Limb (tissue), 2 donors: ENCODE results near the gene CAPN7.
"Not testable (repeated sequence)": the region's sequence is repeated elsewhere in the genome, so short reads cannot be mapped to it uniquely, and the experiment has no call there.

ENCODE experiments used
- DNase-seq, 2 donors: peaks; one replicate each; pipeline ENCODE4 v3.0.0-alpha.2; 2016; ENCODE audit errors: extremely low spot score in 2 of 2

CAPN7 gene

DNA sequence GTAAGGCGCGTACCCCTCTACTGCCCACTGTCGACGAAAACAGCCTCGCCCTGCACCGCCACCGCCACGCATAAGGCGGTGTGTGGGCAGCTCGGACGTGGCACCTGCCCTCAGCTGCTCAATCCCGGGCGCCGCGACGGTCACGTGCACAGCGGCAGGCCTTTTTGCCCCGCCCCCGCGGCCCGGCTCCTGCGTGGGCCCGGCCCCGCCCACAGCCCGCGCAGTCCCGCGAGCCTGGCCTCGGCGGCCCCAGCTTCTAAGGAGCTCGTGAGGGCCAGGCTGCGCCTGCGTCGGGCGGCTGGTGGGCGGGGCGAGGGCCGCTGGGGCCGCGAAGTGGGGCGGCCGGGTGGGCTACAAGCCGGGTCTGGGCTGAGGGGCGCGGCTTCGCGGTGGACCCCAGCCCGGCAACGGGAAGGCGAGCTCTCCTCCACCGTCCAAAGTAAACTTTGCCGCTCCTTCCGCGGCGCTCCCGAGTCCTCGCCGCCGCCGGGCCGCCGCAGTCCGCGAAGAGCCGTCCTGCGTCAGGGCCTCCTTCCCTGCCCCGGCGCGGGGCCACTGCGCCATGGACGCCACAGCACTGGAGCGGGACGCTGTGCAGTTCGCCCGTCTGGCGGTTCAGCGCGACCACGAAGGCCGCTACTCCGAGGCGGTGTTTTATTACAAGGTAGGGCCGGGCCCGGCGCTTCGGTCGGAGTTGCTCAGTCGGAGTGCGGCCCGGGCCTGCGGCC is at the start of gene CAPN7:
TSS of gene CAPN7 (plus strand) at position 313 of the 728 bp plus-strand sequence. CDS start at position 563, 250 bp downstream.
- DNase-seq, result peak; percentile 96

- DNase-seq, result no peak
Observed at GRCh38 chr3:15157441-15157840, 48.6 kb upstream of the CAPN7 start.

GRCh38 chr3:15159501-15160136 is 46.4 kb upstream of the CAPN7 start:
- no peak for DNase-seq

DNA sequence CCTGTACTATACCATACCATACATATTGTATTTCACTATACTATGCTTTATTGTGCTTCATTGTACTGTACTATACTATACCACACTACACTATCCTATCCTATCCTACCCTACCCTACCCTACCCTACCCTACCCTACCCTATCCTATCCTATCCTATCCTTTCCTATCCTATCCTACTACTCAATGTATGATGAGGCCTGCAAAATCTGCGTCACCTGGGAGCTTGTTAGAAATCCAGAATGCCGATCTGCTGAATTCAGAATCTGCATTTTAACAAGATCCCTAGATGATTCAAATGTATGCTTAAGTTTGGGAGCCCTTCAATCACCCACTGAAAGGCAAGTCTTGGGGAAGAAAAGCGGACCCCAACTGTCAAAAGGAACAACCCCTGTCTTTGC is 45.4 kb upstream of the CAPN7 start:
- no peak for DNase-seq

DNA sequence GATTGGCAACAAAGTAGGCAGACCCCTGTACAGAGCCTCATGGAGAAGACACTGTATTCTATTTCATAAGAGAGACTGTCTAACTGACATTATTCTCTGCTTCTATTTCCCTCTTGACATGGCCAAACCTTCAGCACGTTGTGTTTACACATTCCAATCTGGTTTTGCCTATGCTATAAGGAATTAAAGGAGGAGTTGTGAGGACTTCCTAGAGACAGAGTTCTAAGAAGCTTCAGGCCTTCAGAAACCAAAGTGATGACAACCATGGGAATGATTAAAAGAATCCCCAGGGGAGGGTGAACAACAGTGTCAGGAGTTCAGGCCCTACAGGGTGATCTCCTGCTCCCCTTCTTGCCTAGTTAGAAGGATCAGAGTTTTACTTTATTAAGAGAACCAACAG is 44.9 kb upstream of the CAPN7 start:
- DNase-seq, result no peak

DNA sequence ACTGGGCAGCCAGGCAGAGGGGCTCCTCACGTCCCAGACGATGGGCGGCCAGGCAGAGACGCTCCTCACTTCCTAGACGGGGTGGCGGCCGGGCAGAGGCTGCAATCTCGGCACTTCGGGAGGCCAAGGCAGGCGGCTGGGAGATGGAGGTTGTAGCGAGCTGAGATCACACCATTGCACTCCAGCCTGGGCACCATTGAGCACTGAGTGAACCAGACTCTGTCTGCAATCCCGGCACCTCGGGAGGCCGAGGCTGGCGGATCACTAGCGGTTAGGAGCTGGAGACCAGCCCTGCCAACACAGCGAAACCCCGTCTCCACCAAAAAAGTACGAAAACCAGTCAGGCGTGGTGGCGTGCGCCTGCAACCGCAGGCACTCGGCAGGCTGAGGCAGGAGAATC is 42.4 kb upstream of the CAPN7 start:
- not testable (repeated sequence) for DNase-seq

- DNase-seq, result no peak
Observed at GRCh38 chr3:15164340-15164739, 41.7 kb upstream of the CAPN7 start.

DNA sequence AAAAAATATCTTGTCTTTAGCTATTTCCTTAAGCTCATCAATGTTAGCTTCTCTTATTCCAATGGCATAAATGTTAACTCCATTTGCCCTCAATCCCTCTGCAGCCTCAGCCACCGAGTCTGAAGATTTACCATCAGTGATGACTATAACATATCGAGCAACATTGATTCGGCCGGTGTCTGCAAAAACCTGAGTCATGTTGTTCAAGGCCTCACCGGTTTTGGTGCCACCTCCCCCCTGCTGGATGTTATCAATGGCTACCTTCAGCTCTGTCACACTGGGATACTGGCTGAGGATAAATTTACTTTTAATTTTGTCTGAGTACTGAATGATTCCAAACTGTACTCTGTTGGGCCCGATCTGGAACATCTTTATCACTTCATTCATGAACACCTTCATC is 41.0 kb upstream of the CAPN7 start:
- DNase-seq, result no peak

- DNase-seq, result not testable (repeated sequence)
Observed at GRCh38 chr3:15166391-15166790, 39.7 kb upstream of the CAPN7 start.

DNA sequence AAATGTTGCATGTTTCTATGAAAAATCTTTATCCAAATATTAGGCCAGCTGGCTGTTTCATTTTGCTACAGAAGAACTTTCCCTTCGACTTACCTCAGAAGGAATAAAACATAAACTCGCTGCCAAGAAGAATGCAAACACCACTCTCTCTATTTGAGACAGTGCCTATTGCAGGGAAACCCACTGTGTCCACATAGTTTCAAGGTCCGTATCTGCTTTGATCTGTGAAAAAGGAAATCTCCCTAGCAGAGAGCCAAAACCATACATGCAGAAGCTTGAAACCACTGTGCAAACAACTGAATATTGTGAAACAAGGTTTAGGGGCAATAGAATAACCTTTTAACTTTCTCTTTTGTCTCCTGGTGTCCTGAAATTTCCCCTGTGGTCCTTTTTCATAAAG is 35.0 kb upstream of the CAPN7 start:
- DNase-seq, result no peak

- DNase-seq, result no peak
Observed at GRCh38 chr3:15172806-15173205, 33.2 kb upstream of the CAPN7 start.

GRCh38 chr3:15174953-15175352 is 31.1 kb upstream of the CAPN7 start:
- no peak for DNase-seq

DNA sequence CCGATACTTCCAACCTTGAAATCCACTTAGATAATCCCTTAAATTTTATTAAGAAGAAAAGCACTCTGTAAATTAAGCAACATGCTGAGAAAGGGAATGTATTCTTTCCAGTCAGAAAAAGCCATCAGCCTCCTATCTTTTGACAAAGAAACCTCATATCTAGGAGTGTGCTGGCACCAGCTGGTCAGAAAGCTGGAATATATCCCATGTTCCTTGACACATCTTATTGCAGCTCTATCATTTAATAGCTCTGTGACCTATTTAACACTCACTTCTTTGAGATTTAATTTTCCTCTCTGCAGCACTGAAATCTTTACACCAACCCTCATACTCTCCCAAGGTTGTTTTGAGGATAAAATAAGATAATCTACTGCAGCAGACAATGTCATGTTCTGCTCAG is 30.4 kb upstream of the CAPN7 start:
- DNase-seq, result no peak

DNA sequence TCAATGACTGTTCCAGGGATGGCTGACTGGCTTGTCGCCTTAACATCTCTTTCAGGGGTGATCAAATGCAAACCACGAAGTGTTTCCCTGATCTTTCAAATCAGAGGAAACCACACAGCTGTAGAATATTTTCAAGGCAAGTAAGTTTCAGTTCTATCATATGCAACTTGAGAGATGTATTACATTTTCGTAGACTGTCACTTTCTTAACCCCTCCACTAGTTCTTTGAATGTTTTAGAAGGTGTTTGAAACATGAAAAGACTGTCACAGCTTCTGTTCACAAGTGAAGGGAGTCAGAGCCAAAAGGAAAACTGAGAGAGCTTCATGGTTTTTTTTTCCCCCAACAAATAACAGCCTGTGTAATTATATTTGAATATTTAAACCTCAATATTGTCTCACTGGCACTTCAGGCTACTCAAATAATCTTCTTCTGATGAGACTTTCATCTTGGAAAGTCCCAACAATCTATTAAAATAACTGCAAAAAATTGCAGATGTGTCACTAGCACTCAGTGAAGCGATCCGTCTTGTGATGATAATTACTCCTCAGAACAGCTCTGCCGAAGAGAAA is 25.9 kb upstream of the CAPN7 start:
- DNase-seq, result no peak

GRCh38 chr3:15181511-15181910 is 24.5 kb upstream of the CAPN7 start:
- no peak for DNase-seq

DNA sequence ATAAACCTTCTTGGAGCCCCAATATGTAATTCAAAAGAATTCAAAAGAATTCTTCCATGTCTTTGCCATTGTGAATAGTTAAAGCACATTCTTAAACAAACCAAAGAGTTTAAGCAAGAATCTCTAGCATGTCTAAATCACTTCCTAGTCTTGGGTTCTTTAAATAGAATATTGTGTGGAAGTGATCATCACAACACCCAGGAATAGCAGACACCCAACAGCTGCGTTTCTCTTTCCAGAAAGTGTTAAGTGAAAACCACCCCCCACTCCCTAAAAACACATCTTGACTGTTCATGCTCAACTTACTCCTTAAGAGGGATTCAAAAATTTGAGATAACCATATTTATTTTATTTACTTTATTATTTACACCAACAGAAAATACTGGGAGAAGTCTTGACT is 24.1 kb upstream of the CAPN7 start:
- DNase-seq, result no peak

DNA sequence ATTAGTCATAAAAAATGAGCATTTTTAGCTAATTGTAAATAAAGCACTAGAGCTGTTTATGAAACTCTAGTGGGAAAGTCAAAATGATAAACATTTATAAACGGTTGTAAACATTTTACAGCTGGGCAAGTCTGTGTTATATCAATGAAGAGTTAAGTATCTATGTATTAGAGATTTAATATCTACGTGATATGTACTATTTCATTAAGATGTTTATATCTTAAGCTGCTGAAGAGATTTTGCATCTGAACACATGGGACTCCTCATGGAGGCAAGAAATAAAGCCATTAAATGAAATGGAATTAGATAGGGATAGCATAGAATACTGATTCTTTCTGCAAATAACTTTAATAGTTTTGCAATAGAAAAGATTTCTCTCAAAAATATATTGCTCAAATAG is 23.0 kb upstream of the CAPN7 start:
- DNase-seq, result no peak

- no peak for DNase-seq
Observed at GRCh38 chr3:15185404-15185803, 20.6 kb upstream of the CAPN7 start.

DNA sequence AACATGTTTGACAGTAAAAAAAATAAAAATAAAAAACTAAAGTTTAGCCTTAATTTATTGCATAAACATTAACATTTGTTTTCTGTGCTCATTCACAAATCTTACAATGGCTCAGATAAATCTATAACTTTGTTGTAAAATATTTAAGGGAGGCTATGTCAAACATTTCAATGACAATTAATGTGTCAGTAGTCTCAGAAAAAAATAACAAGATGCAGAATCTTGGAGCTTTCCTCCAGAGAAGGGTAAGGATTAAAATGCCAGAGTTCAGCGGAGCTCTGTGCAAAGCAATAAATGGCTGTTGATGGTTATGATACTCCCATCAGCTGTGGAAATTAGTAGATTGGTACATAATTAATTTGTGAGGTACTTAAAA is 20.0 kb upstream of the CAPN7 start:
- no peak for DNase-seq

DNA sequence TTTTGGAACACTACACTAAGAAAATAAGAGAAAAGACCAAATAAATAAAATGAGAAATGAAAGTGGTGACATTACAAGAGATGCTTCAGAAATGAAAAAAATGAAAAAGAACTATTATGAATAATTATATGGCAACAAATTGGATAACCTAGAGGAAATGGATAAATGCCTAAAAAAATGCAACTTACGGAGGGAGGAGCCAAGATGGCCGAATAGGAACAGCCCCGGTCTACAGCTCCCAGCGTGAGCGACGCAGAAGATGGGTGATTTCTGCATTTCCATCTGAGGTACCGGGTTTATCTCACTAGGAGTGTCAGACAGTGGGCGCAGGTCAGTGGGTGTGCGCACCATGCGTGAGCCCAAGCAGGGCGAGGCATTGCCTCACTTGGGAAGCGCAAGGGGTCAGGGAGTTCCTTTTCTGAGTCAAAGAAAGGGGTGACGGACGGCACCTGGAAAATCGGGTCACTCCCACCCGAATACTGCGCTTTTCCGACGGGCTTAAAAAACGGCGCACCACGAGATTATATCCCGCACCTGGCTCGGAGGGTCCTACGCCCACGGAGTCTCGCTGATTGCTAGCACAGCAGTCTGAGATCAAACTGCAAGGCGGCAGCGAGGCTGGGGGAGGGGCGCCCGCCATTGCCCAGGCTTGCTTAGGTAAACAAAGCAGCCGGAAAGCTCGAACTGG is 19.4 kb upstream of the CAPN7 start:
- not testable (repeated sequence) for DNase-seq

GRCh38 chr3:15197340-15198029 is 8.6 kb upstream of the CAPN7 start:
- DNase-seq, result no peak

GRCh38 chr3:15198686-15199085 is 7.4 kb upstream of the CAPN7 start:
- DNase-seq, result no peak
